Measurements from ENCODE around the gene CDH10.

CDH10 gene

DNA sequence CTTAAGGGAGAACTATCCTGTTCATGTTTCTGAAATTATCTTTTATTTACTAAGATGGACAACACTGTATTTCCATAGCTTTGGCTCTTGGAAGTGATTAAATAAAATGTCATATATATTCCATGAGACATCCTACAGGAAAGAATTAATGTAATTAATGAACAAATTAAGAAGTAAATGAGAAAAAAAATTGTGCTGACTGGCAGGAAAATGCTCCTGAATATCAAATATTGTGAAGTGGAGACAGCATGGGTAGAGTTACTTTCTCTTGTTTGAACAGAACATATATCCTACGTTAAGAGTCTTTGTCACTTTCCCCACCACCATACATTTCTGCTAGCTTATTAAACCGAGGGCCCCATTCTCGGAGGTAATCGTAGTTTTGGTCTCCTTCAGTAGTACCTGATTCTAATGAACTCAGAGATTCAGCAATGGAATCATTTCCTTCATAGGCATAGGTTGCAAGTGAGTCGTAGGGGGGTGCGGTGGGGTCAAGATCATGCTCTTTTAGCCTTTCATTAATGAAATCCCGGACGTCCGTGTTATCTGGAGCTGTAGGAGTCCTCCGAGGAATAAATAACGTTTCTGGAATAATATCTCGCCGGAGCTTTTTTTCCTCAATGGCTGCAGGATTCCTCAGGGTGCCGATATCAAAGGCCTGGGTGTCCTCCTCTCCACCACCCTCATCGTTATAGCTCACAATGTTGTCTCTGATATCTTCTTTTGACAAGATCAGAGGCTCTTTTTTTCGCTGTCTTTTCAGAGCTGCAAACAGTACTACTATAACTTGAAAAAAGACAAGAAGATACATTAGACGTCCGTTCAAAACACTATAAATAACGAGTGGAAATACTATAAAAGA lies 157.2 kb downstream of the CDH10 start:
- no peak for DNase-seq (ENCODE audit: low read depth in 2 of 2)
- TF ChIP-seq, protein P1, sequence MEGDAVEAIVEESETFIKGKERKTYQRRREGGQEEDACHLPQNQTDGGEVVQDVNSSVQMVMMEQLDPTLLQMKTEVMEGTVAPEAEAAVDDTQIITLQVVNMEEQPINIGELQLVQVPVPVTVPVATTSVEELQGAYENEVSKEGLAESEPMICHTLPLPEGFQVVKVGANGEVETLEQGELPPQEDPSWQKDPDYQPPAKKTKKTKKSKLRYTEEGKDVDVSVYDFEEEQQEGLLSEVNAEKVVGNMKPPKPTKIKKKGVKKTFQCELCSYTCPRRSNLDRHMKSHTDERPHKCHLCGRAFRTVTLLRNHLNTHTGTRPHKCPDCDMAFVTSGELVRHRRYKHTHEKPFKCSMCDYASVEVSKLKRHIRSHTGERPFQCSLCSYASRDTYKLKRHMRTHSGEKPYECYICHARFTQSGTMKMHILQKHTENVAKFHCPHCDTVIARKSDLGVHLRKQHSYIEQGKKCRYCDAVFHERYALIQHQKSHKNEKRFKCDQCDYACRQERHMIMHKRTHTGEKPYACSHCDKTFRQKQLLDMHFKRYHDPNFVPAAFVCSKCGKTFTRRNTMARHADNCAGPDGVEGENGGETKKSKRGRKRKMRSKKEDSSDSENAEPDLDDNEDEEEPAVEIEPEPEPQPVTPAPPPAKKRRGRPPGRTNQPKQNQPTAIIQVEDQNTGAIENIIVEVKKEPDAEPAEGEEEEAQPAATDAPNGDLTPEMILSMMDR (IDR thresholded peaks at IDR 0.05; ENCODE audit: low read depth, low read length), result no peak
- H3K4me3 ChIP-seq (replicated peaks in 1 of 2; ENCODE audit: low read depth in 2 of 2, low read length in 2 of 2), result no peak overlapping the region

DNA sequence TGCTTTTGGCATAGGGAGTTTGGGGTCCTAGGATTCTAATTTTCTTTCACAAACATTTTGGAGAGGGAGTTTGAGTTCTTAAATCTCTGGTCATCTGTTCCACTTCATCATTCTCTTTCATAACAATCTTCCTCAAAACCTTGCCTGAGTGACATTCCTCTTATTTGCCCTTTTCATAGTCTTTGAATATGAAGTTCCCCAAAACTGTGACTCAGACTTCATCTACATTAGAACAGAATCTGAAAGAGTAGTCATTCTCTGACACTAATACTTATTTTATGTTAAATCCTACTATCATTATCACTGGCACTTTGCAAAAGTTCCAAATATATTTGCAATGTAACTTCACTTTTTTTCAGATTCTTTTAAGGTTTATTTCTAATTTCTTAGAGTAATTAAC lies 163.8 kb downstream of the CDH10 start:
- TF ChIP-seq, protein P1 (IDR thresholded peaks at IDR 0.05; ENCODE audit: low read depth, low read length), result no peak
- H3K4me3 ChIP-seq (replicated peaks in 1 of 2; ENCODE audit: low read depth in 2 of 2, low read length in 2 of 2), result no peak overlapping the region
- DNase-seq (ENCODE audit: low read depth in 2 of 2), result no peak

DNA sequence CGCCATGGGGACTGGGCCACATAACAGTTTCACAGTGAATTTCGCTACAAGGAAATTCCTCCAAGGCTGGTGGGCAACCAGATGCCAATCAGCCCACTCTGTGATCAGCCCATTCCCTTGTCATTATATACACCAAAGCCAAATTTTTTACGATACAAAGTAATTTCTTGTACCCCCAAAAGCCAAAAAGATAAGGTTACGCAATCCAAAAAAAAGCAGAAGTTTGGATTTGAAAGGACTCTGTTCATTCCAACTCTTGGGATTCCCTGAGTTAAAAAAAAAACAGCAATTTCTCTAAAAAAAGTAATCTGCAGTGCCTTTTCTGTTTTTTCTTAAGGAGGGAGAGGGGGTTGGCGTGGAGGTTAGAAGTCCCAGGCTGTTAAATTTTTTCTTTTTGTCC lies 166.8 kb downstream of the CDH10 start:
- H3K4me3 ChIP-seq (replicated peaks in 1 of 2; ENCODE audit: low read depth in 2 of 2, low read length in 2 of 2), result no peak overlapping the region
- TF ChIP-seq, protein P1 (IDR thresholded peaks at IDR 0.05; ENCODE audit: low read depth, low read length), result no peak
- DNase-seq (ENCODE audit: low read depth in 2 of 2), result no peak

DNA sequence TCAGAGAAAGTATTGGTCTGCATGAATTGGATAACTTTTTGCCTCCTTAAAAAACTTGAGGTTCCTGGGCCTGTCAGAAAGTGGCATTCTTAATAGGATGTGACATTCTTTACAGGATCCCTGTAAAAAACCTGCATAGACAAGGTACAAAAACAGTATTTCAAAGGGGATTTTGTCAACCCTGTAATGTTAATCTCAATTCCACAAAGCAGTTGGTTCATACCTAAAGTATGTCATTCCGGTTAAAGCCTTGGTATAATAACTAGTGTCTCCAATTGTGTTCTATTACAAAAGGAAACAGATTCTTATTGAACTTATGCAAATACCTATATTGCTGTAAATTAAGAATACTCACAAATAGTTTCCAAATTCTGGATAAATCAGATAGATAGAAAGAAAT lies 169.7 kb downstream of the CDH10 start:
- H3K4me3 ChIP-seq (replicated peaks in 1 of 2; ENCODE audit: low read depth in 2 of 2, low read length in 2 of 2), result no peak overlapping the region
- TF ChIP-seq, protein P1 (IDR thresholded peaks at IDR 0.05; ENCODE audit: low read depth, low read length), result no peak
- DNase-seq (ENCODE audit: low read depth in 2 of 2), result no peak

DNA sequence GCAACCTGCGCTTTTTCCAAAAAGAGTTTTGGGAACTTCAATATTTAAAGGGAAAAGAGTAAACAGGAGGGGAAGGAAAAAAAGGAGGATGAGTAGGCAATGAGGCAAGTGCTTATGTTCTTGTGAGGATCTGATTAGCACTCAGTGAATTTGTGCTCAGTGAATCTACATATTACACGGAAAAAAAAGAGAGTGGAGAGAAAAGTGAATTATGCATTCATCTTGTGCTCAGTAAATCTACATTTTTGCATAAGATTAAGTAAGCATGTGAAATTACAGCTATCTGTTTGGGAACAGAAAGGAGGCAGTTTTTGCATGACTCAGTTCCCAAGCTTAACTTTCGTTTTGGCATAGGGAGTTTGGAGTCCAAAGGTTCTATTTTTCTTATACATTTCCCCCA lies 170.1 kb downstream of the CDH10 start:
- TF ChIP-seq, protein P1 (IDR thresholded peaks at IDR 0.05; ENCODE audit: low read depth, low read length), result no peak
- no peak overlapping the region for H3K4me3 ChIP-seq (replicated peaks in 1 of 2; ENCODE audit: low read depth in 2 of 2, low read length in 2 of 2)
- no peak for DNase-seq (ENCODE audit: low read depth in 2 of 2)

DNA sequence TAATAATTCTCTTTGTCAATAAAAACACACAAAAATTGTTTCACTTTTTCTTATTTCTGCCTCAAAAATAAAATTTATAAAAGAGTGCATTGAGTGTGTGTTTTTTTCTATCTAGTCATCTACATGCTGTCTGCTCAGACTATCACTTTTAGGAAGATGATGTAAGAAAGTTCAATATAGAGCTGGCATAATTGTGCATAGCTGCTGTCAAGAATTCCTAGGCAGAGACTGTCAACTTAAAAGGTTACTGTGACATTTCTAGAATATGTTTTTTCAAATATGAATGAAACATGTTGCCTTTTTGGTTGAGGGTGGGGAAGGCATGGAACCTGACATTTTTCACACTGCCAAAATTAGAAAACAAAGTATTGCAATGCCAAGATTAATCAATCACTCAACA lies 172.3 kb downstream of the CDH10 start:
- no peak overlapping the region for H3K4me3 ChIP-seq (replicated peaks in 1 of 2; ENCODE audit: low read depth in 2 of 2, low read length in 2 of 2)
- DNase-seq (ENCODE audit: low read depth in 2 of 2), result no peak
- TF ChIP-seq, protein P1 (IDR thresholded peaks at IDR 0.05; ENCODE audit: low read depth, low read length), result no peak
